Hematopoietic multipotent progenitor cell treated with erythropoietin and hydrocortisone succinate and interleukin-3 and kit ligand, for 15 days (in vitro differentiated cells): ENCODE data around the gene CDC42.
A peak's percentile ranks its signal among the peaks of the same experiment; 100 is the strongest.
"Not testable (repeated sequence)": the region's sequence is repeated elsewhere in the genome, so short reads cannot be mapped to it uniquely, and the experiment has no call there.

Experiments used
- DNase-seq: peaks from one replicate; pipeline ENCODE4 v3.0.0-alpha.2; 2015; ENCODE audit warnings: low spot score

CDC42 gene

GRCh38 chr1:22052115-22053016 is at the start of gene CDC42:
Gene CDC42, plus strand, starts transcription at chr1:22052709. Its CDS starts 25,770 bp downstream, at chr1:22078479.
- peak; percentile 94 for DNase-seq

- DNase-seq: not testable (repeated sequence)
Measured at GRCh38 chr1:22002875-22003274, 49.6 kb upstream of the CDC42 start.

GRCh38 chr1:22003959-22004358 is 48.5 kb upstream of the CDC42 start:
- DNase-seq: not testable (repeated sequence)

GRCh38 chr1:22005261-22006149 is 47.0 kb upstream of the CDC42 start:
- DNase-seq: peak; percentile 55

- not testable (repeated sequence) for DNase-seq
Measured at GRCh38 chr1:22006736-22007135, 45.8 kb upstream of the CDC42 start.

- not testable (repeated sequence) for DNase-seq
Measured at GRCh38 chr1:22007262-22007661, 45.2 kb upstream of the CDC42 start.

- DNase-seq: not testable (repeated sequence)
Measured at GRCh38 chr1:22009566-22009965, 42.9 kb upstream of the CDC42 start.

- DNase-seq: not testable (repeated sequence)
Measured at GRCh38 chr1:22012752-22013151, 39.8 kb upstream of the CDC42 start.

GRCh38 chr1:22014575-22015206 is 37.8 kb upstream of the CDC42 start:
- not testable (repeated sequence) for DNase-seq

GRCh38 chr1:22018583-22019559 is 33.6 kb upstream of the CDC42 start:
- no peak for DNase-seq

- DNase-seq: no peak
Measured at GRCh38 chr1:22021061-22021460, 31.4 kb upstream of the CDC42 start.

GRCh38 chr1:22024485-22025367 is 27.8 kb upstream of the CDC42 start:
- no peak for DNase-seq

- peak; percentile 75 for DNase-seq
Measured at GRCh38 chr1:22025368-22026155, 26.9 kb upstream of the CDC42 start.

- DNase-seq: no peak
Measured at GRCh38 chr1:22026924-22027289, 25.6 kb upstream of the CDC42 start.

GRCh38 chr1:22030057-22030456 is 22.5 kb upstream of the CDC42 start:
- no peak for DNase-seq

- DNase-seq: no peak
Measured at GRCh38 chr1:22030473-22030872, 22.0 kb upstream of the CDC42 start.

- DNase-seq: no peak
Measured at GRCh38 chr1:22031214-22031962, 21.1 kb upstream of the CDC42 start.

GRCh38 chr1:22034834-22035233 is 17.7 kb upstream of the CDC42 start:
- not testable (repeated sequence) for DNase-seq
